WI38 (cell line): ENCODE measurements around the gene DOK3.

Experiments used
- H3K4me3 ChIP-seq: 2 replicates; pipeline ENCODE4 v1.5.1; 2011; ENCODE audit warnings: low read depth, mild to moderate bottlenecking, control low read depth, low read length
- TF ChIP-seq, protein P1 (sequence below): IDR thresholded peaks from 2 replicates; pipeline ENCODE4 v1.5.1; 2012; ENCODE audit warnings: low read depth, mild to moderate bottlenecking, control low read depth, low read length

DOK3 gene

GRCh38 chr5:177524941-177525655 lies 15.5 kb upstream of the DOK3 start:
- TF ChIP-seq, protein P1, sequence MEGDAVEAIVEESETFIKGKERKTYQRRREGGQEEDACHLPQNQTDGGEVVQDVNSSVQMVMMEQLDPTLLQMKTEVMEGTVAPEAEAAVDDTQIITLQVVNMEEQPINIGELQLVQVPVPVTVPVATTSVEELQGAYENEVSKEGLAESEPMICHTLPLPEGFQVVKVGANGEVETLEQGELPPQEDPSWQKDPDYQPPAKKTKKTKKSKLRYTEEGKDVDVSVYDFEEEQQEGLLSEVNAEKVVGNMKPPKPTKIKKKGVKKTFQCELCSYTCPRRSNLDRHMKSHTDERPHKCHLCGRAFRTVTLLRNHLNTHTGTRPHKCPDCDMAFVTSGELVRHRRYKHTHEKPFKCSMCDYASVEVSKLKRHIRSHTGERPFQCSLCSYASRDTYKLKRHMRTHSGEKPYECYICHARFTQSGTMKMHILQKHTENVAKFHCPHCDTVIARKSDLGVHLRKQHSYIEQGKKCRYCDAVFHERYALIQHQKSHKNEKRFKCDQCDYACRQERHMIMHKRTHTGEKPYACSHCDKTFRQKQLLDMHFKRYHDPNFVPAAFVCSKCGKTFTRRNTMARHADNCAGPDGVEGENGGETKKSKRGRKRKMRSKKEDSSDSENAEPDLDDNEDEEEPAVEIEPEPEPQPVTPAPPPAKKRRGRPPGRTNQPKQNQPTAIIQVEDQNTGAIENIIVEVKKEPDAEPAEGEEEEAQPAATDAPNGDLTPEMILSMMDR = no peak
- no peak overlapping the region for H3K4me3 ChIP-seq

GRCh38 chr5:177524539-177524900 lies 14.9 kb upstream of the DOK3 start:
- TF ChIP-seq, protein P1 = no peak

DNA sequence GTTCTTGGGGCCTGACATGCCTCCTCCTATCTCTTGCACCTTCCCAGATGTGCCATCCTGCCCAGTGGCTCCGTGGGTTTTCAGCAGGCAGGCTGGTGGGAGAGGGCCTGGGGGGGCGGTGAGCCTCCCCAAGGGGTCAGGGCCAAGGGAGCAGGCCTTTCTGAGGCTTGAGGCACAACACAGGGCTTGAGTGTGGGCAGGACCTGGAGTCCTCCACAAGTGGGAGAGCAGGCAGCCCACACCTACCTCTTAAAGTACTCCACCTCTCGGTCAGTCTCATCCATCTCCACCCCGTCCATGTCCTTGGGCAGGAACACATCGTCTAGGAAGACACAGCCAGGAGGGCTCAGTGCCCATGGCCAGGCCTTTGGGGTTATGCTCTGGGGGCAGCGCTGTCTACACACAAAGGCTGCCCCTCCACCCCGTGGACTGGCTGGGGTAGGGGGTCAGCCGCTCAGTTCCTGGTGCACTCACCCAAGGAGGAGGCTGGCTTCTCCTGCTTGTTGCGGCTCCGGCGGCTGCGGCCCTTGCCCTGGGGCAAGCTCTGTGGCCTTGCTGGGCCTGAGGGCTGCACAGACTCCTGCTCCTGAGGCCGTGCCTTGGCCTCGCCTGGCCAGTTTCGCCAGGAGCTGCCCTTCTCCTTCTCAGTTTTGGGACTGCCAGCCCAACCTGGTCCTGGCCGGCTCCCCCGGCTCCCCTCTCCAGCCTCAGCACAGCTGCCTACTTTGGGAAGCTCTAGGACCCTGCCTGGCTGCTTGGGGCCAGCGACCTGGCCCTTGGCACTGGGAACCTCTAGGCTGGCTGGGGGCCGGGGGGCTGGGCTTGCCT lies 14.3 kb upstream of the DOK3 start:
- TF ChIP-seq, protein P1 = no peak
- no peak overlapping the region for H3K4me3 ChIP-seq

More at GRCh38 chr5:177524539-177524900, 14.9 kb upstream of the DOK3 start:
- no peak overlapping the region for H3K4me3 ChIP-seq

DNA sequence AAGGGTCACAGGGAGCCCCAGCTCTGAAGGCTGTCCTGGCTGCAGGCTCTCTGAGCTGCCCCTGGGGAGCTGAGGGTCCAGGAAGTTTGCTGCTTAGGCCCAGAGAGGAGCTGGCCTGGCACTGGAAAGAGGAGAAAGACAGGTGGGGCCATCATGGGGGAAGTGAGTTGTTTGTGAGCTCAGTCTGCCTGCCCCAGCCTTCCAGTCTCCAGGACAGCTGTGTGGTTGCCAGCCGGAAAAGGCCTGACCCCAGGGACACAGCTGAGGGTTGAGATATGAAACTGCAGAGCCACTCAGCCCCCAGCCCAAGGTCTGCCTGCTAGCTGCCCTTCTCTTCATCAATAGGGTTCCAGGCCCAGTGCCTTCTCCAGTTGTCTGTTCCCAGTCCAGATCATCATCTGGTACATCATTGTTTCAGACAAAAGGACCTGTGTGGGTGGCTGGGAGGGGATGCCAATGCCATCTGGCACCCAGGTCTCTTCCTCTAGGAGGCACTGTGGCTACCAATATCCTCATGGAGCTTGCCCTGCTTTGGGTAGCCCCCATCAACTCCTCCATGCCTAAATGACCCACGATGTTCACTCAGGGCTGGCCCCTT lies 11.4 kb upstream of the DOK3 start:
- TF ChIP-seq, protein P1 = no peak
- no peak overlapping the region for H3K4me3 ChIP-seq

DNA sequence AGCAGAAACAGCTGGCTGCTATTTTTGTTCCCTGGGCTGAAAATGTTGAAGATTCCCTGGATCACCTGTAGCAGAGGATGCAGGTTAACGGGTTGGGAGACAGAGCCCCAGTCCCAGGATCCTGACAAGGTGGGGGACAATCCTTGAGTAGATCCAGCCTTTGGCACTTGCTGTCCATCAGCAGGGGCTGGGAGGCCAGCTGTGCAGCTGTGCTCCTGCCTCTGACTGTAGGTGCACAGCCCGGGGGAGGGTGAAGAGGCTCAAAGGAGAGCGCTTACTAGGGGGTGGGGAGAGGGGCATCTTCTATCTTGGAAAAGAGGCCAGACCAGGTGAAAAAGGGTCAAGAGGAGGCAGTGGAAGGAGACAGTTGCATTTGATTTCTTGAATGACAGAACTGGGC lies 10.6 kb upstream of the DOK3 start:
- TF ChIP-seq, protein P1 = no peak
- no peak overlapping the region for H3K4me3 ChIP-seq

DNA sequence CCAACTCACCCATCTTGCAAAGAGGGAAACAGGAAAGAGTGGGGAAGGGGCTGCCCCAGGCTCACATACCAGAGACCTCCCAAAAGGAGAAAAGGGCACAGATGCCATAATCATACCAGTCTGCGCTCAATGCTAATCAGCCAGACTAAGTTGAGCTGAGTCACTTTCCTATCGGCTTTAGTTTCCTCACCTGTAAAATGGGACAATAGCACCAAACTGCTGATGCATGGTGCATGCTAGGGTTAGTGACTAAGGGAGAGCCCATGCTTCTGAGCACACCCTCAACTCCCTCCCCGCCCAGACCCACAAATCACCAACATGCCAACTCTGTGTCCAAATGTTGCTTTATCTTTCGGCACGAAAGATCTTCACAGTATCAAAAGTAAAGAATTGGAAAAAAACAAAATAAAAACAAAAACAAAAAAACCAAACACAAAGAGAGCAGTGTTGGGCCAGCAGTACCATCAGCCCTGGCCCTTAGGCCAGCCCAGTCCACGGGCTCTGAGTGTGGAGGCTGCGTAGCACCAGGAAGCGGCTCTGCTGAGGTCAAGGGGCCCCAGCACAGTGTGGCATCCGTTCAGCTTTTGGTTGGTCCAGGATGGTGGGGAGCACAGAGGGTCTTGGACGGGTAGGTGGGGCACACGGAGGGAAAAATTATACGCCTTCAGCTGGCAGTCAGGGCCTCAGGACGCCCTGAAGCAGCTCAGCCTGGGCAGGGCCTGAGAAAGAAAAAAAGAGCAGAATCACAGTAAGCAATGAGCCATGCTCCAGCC lies 10.0 kb upstream of the DOK3 start:
- TF ChIP-seq, protein P1 = no peak

More for the DNA sequence above, 10.0 kb upstream of the DOK3 start:
- H3K4me3 ChIP-seq = no peak overlapping the region
